Measurements from ENCODE around the gene THOC1.

DNA sequence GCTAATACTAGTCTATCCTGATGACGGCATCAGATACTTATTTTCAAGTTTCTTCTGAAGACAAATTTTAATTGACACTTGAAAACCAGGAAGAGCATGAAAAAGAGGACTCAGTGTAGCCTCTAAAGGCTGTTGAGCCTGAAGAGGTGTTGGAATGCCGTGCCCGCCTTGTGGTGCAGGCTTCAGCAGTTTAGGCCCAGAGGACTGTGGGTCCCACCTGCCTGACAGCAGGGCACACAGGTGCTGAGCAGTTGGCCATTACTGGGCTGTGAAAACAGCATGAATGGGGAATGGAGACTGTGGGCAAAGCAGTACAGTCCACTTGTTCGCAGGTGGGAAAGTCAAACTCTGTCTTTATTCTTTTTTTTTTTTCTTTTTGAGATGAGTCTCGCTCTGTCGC, 49.8 kb upstream of the THOC1 start:
- TF ChIP-seq POLR2A (IDR thresholded peaks at IDR 0.05) = no peak
- no peak for TF ChIP-seq CTCF (IDR thresholded peaks at IDR 0.05 in 8 of 11, conservative IDR thresholded peaks at IDR 0.05 in 3 of 11)
- no peak for TF ChIP-seq POLR2AphosphoS5 (IDR thresholded peaks at IDR 0.05)

All from spleen (tissue), 7 donors.